GM23338 (cell line): ENCODE results near the gene SHFL. TPM values are rescaled to one million over a fixed set of nuclear protein-coding genes. Genes with fewer than 3 reads are reported as not detected.

Source experiments
- ATAC-seq: fragments of 200-7000 bp; cut with Tn5 transposase; 3 replicates; pipeline ENCODE4 v1.9.1; 2020
- DNase-seq: peaks from one replicate; pipeline ENCODE4 v3.0.0-alpha.2; 2015; ENCODE audit warnings: low spot score
- H2AFZ ChIP-seq: fragments of 200-600 bp; sonication (generic); 2 replicates; pipeline ENCODE4 v1.8.0; 2016; ENCODE audit warnings: antibody characterized with exemption, mild to moderate bottlenecking, moderate library complexity
- H3F3A ChIP-seq: fragments of 200-600 bp; sonication (generic); replicated peaks from 2 replicates; pipeline ENCODE4 v1.8.0; 2017; ENCODE audit warnings: antibody characterized with exemption, mixed run types, low read depth
- H3K27ac ChIP-seq: fragments of 200-600 bp; sonication (generic); 2 replicates; pipeline ENCODE4 v1.6.1; 2016; ENCODE audit warnings: low read depth
- H3K27me3 ChIP-seq: fragments of 200-600 bp; sonication (generic); 2 replicates; pipeline ENCODE4 v1.8.0; 2016; ENCODE audit warnings: mild to moderate bottlenecking, mixed run types, moderate library complexity; ENCODE audit not compliant: insufficient read depth
- H3K36me3 ChIP-seq: fragments of 200-600 bp; sonication (generic); 2 replicates; pipeline ENCODE4 v1.8.0; 2016; ENCODE audit warnings: mild to moderate bottlenecking; ENCODE audit not compliant: insufficient read depth
- H3K4me1 ChIP-seq: fragments of 200-600 bp; sonication (generic); 2 replicates; pipeline ENCODE4 v1.8.0; 2016; ENCODE audit warnings: mild to moderate bottlenecking, moderate library complexity; ENCODE audit not compliant: insufficient read depth
- H3K4me2 ChIP-seq: fragments of 200-600 bp; sonication (generic); 2 replicates; pipeline ENCODE4 v1.7.1; 2017; ENCODE audit warnings: mixed run types
- H3K4me3 ChIP-seq: fragments of 200-600 bp; sonication (generic); 2 replicates; pipeline ENCODE4 v1.6.1; 2016; ENCODE audit warnings: mixed run types
- H3K79me2 ChIP-seq: fragments of 200-600 bp; sonication (generic); replicated peaks from 2 replicates; pipeline ENCODE4 v1.8.0; 2017; ENCODE audit warnings: mild to moderate bottlenecking; ENCODE audit not compliant: insufficient read depth
- H3K9me2 ChIP-seq: fragments of 200-600 bp; sonication (generic); 2 replicates; pipeline ENCODE4 v1.8.0; 2017; ENCODE audit not compliant: insufficient read depth
- H4K20me1 ChIP-seq: fragments of 200-600 bp; sonication (generic); replicated peaks from 2 replicates; pipeline ENCODE4 v1.8.0; 2017; ENCODE audit warnings: mild to moderate bottlenecking; ENCODE audit not compliant: insufficient read depth
- H3K27ac Mint-ChIP-seq: 2 replicates; pipeline ENCODE4 v1.8.0; 2020; ENCODE audit warnings: inconsistent platforms, mild to moderate bottlenecking, moderate library complexity, mixed read lengths
- H3K27me3 Mint-ChIP-seq: 3 replicates; pipeline ENCODE4 v1.8.0; 2022; ENCODE audit warnings: low read depth, mild to moderate bottlenecking, moderate library complexity, mixed read lengths, inconsistent platforms; ENCODE audit not compliant: insufficient read depth, poor library complexity
- H3K36me3 Mint-ChIP-seq: 3 replicates; pipeline ENCODE4 v1.8.0; 2021; ENCODE audit warnings: low read depth, mild to moderate bottlenecking, inconsistent platforms, moderate library complexity, mixed read lengths
- H3K4me1 Mint-ChIP-seq: 3 replicates; pipeline ENCODE4 v1.8.0; 2020; ENCODE audit warnings: mild to moderate bottlenecking, inconsistent platforms, mixed read lengths
- H3K4me3 Mint-ChIP-seq: 3 replicates; pipeline ENCODE4 v1.8.0; 2021; ENCODE audit warnings: moderate library complexity, mild to moderate bottlenecking, inconsistent platforms, mixed read lengths
- H3K9me3 Mint-ChIP-seq: 3 replicates; pipeline ENCODE4 v1.8.0; 2020; ENCODE audit warnings: moderate library complexity, mild to moderate bottlenecking, inconsistent platforms, mixed read lengths
- EZH2 ChIP-seq: fragments of 200-600 bp; sonication (generic); IDR thresholded peaks from one replicate; pipeline ENCODE4 v1.8.0; 2017; ENCODE audit warnings: antibody characterized with exemption, mild to moderate bottlenecking, low read depth; ENCODE audit not compliant: unreplicated experiment
- EZH2phosphoT487 ChIP-seq: fragments of 200-600 bp; sonication (generic); IDR thresholded peaks from one replicate; pipeline ENCODE4 v1.8.1; 2018; ENCODE audit warnings: antibody characterized with exemption; ENCODE audit not compliant: unreplicated experiment
- NANOG ChIP-seq: IDR thresholded peaks from 2 replicates; pipeline ENCODE4 v1.6.1; 2016; ENCODE audit warnings: antibody characterized with exemption, borderline replicate concordance
- REST ChIP-seq: IDR thresholded peaks from one replicate; pipeline ENCODE4 v1.6.1; 2018; ENCODE audit warnings: antibody characterized with exemption; ENCODE audit not compliant: unreplicated experiment
- STAT1 ChIP-seq: IDR thresholded peaks from one replicate; pipeline ENCODE4 v1.6.1; 2016; ENCODE audit warnings: antibody characterized with exemption; ENCODE audit not compliant: unreplicated experiment
- polyA plus RNA-seq: library from polyadenylated mRNA; unstranded; fragments of >200 nt; fragmentation: Nextera tagmentation; extraction: Ambion mirVana; gene quantifications from 2 replicates; pipeline ENCODE4 v1.2.1, GENCODE V29; 2016
- total RNA-seq: library from RNA; depleted of rRNA; stranded (reverse); fragments of >200 nt; shearing (Covaris generic); gene quantifications from 2 replicates; pipeline ENCODE4 v1.2.3, GENCODE V29; 2014

Gene SHFL
- total and polyA plus RNA-seq, 2 experiments from 2014 or later: 31.7 to 32.1 TPM

- Mint-ChIP-seq H3K4me1 (no peaks in the 10 kb centered on the region; the same call in 2 of the 3 replicates), H3K36me3 (peaks cover 15% of the 10 kb centered on the region), H3K9me3 (no peaks in the 10 kb centered on the region; the same call in 2 of the 3 replicates), H3K27ac (no peak overlapping the region), H3K27me3 (peaks cover 23% of the 10 kb centered on the region), H3K4me3 (no peak overlapping the region)
- DNase-seq (no peak), ATAC-seq (no peak)
- Histone ChIP-seq H3K27ac (no peak overlapping the region), H3K9me2 (no peaks in the 10 kb centered on the region), H3K4me1 (no peaks in the 10 kb centered on the region; the same call in 1 of the 2 replicates), H3K4me3 (no peak overlapping the region), H4K20me1 (peaks cover under 1% of the 10 kb centered on the region; the same call in 1 of the 2 replicates), H3K4me2 (no peak overlapping the region), H3K36me3 (no peaks in the 10 kb centered on the region), H3K79me2 (no peaks in the 10 kb centered on the region), H3K27me3 (peaks cover 29% of the 10 kb centered on the region), H3F3A (peaks cover 5% of the 10 kb centered on the region), H2AFZ (no peak overlapping the region)
- no peak for TF ChIP-seq EZH2phosphoT487
- no peak for TF ChIP-seq STAT1
- TF ChIP-seq EZH2: no peak
Measured at GRCh38 chr19:10092648-10093294, 6.7 kb downstream of the SHFL start.

GRCh38 chr19:10093295-10094186 lies 7.4 kb downstream of the SHFL start:
- ATAC-seq (no peak), DNase-seq (peak; percentile 54)
- H3K27me3 ChIP-seq: peaks cover 29% of the 10 kb centered on the region
- Mint-ChIP-seq H3K27ac (no peak overlapping the region), H3K36me3 (peaks cover 15% of the 10 kb centered on the region), H3K9me3 (no peaks in the 10 kb centered on the region; the same call in 2 of the 3 replicates), H3K4me3 (no peak overlapping the region), H3K4me1 (no peaks in the 10 kb centered on the region; the same call in 2 of the 3 replicates), H3K27me3 (peaks cover 28% of the 10 kb centered on the region)
- no peak overlapping the region for H3K4me3 ChIP-seq
- no peaks in the 10 kb centered on the region; the same call in 1 of the 2 replicates for H4K20me1 ChIP-seq
- H2AFZ ChIP-seq: no peak overlapping the region
- no peaks in the 10 kb centered on the region for H3K36me3 ChIP-seq
- TF ChIP-seq REST (peak; percentile 81), NANOG (no peak)
- no peak overlapping the region for H3K27ac ChIP-seq
- H3F3A ChIP-seq: peaks cover 5% of the 10 kb centered on the region
- no peak overlapping the region for H3K4me2 ChIP-seq
- H3K9me2 ChIP-seq: no peaks in the 10 kb centered on the region
- H3K4me1 ChIP-seq: no peaks in the 10 kb centered on the region; the same call in 1 of the 2 replicates
- no peaks in the 10 kb centered on the region for H3K79me2 ChIP-seq
